Neural progenitor cell (in vitro differentiated cells): ENCODE results near the gene LRRC72.

ENCODE experiments used
- CTCF ChIP-seq: fragments of 200-600 bp; sonication (generic); IDR thresholded peaks from 2 replicates; pipeline ENCODE4 v1.5.1; 2017; ENCODE audit warnings: antibody characterized with exemption, mild to moderate bottlenecking
- EZH2 ChIP-seq: fragments of 200-600 bp; sonication (generic); IDR thresholded peaks from 2 replicates; pipeline ENCODE4 v1.6.1; 2017; ENCODE audit warnings: antibody characterized with exemption, mild to moderate bottlenecking, moderate library complexity
- EZH2phosphoT487 ChIP-seq: fragments of 200-600 bp; sonication (generic); IDR thresholded peaks from 2 replicates; pipeline ENCODE4 v1.6.1; 2017; ENCODE audit warnings: antibody characterized with exemption

- TF ChIP-seq CTCF (no peak), EZH2phosphoT487 (no peak), EZH2 (no peak)
Measured at GRCh38 chr7:16616122-16616521, 89.5 kb downstream of the LRRC72 start.
